Measurements from ENCODE around the gene COPS7B.

DNA sequence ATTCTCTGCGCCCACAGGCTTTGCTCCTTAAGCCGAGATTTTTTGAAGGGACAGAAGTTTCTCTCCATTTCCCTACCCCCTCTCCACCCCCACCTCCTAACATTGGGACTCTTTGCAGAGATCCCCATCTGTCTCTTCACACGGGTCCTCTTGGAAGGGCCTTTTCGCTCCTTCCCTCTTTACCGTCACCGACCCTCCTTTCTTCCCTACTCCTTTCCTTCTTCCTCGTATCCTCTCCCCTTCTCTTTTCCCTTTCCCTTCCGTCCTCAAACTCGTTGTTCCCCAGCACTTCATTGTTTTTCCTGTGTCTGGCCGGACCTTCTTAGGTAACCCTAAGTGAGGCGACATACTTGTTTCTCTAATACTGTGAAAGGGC, 660 bp downstream of the COPS7B start:
- TF ChIP-seq POLR2AphosphoS5 (IDR thresholded peaks at IDR 0.05; ENCODE audit: low read depth, low read length) (no peak), POLR2A (IDR thresholded peaks at IDR 0.05; ENCODE audit: low read depth, low read length) (no peak)
